OCI-LY7 (cell line): Measurements from ENCODE around the gene PTPN21. TPM values are rescaled to one million over a fixed set of nuclear protein-coding genes. Genes with fewer than 3 reads are reported as not detected.

Experiments used
- BruUV-seq: library from RNA; stranded (reverse); fragments of 400-500 nt; replicated peaks from 2 replicates; lab custom pipeline; 2021; lab: Mats Ljungman, UMichigan
- CTCF ChIA-PET: fragments of 300-600 bp; sonication (Branson Sonifier 250); formaldehyde crosslinking; loops from one replicate; lab custom pipeline; 2022; ENCODE audit warnings: antibody characterized with exemption; ENCODE audit not compliant: unreplicated experiment; lab: Charles Lee
- POLR2A ChIA-PET: fragments of 300-600 bp; sonication (Branson Sonifier 250); formaldehyde crosslinking; loops from one replicate; lab custom pipeline; 2022; ENCODE audit warnings: antibody characterized with exemption; lab: Charles Lee
- DNase-seq: peaks from one replicate; pipeline ENCODE4 v3.0.0-alpha.2; 2015; ENCODE audit warnings: low spot score
- H2AFZ ChIP-seq: fragments of 200-600 bp; sonication (generic), shearing (Covaris generic); 2 replicates; pipeline ENCODE4 v1.6.1; 2014; ENCODE audit warnings: mild to moderate bottlenecking, antibody characterized with exemption, low read length, moderate library complexity
- H3K27ac ChIP-seq: fragments of 200-600 bp; sonication (generic); 2 replicates; pipeline ENCODE4 v1.5.1; 2014; ENCODE audit warnings: mixed run types, low read depth, mild to moderate bottlenecking, moderate library complexity, low read length, inconsistent platforms; ENCODE audit not compliant: poor library complexity, severe bottlenecking
- H3K36me3 ChIP-seq: fragments of 200-600 bp; sonication (generic); 2 replicates; pipeline ENCODE4 v1.6.1; 2014; ENCODE audit warnings: mild to moderate bottlenecking, antibody characterized with exemption, low read length, moderate library complexity, mixed read lengths; ENCODE audit not compliant: insufficient read depth
- H3K4me1 ChIP-seq: fragments of 200-600 bp; sonication (generic); 2 replicates; pipeline ENCODE4 v1.5.1; 2014; ENCODE audit warnings: mild to moderate bottlenecking, low read length; ENCODE audit not compliant: insufficient read depth, poor library complexity, severe bottlenecking
- H3K4me2 ChIP-seq: fragments of 200-600 bp; sonication (generic); 2 replicates; pipeline ENCODE4 v1.6.1; 2014; ENCODE audit warnings: mild to moderate bottlenecking, low read length
- H3K4me3 ChIP-seq: fragments of 200-600 bp; sonication (generic); 2 replicates; pipeline ENCODE4 v1.5.1; 2014; ENCODE audit warnings: mild to moderate bottlenecking, low read depth, low read length; ENCODE audit not compliant: poor library complexity, severe bottlenecking
- H3K79me2 ChIP-seq: fragments of 200-600 bp; sonication (generic); 2 replicates; pipeline ENCODE4 v1.6.1; 2016; ENCODE audit warnings: low read depth, mild to moderate bottlenecking, low read length, moderate library complexity, mixed read lengths; ENCODE audit not compliant: insufficient read depth
- H3K9me2 ChIP-seq: fragments of 200-600 bp; sonication (generic); 2 replicates; pipeline ENCODE4 v1.6.1; 2016; ENCODE audit warnings: mild to moderate bottlenecking, low read length, mixed read lengths; ENCODE audit not compliant: insufficient read depth
- H3K9me3 ChIP-seq: fragments of 200-600 bp; sonication (generic); 2 replicates; pipeline ENCODE4 v1.6.1; 2014; ENCODE audit warnings: mild to moderate bottlenecking, mixed run types, low read length, mixed read lengths
- H4K20me1 ChIP-seq: fragments of 200-600 bp; sonication (generic); 2 replicates; pipeline ENCODE4 v1.6.1; 2014; ENCODE audit warnings: mild to moderate bottlenecking, antibody characterized with exemption, low read length, moderate library complexity, mixed read lengths; ENCODE audit not compliant: insufficient read depth
- CTCF ChIP-seq: fragments of 200-600 bp; sonication (generic); conservative IDR thresholded peaks from 2 replicates; pipeline ENCODE4 v1.5.1; 2014; ENCODE audit warnings: mild to moderate bottlenecking, antibody characterized with exemption, low read length, moderate library complexity, mixed read lengths
- EZH2phosphoT487 ChIP-seq: fragments of 200-600 bp; sonication (generic); IDR thresholded peaks from 2 replicates; pipeline ENCODE4 v1.6.1; 2018; ENCODE audit warnings: low read depth, borderline replicate concordance, mild to moderate bottlenecking, mixed run types, antibody characterized with exemption, low read length, moderate library complexity, mixed read lengths
- intact Hi-C: fragments of 100-400 bp; cut with micrococcal nuclease; formaldehyde crosslinking; loops from one replicate; pipeline ENCODE4 v1.10.0; 2022; ENCODE audit not compliant: unreplicated experiment
- total RNA-seq, 2 experiments: library from RNA; depleted of rRNA in 1 of 2; stranded (reverse); fragments of >200 nt in 1 of 2; shearing (Covaris generic) in 1 of 2; gene quantifications; 2 replicates each; pipeline ENCODE4 v1.2.3, GENCODE V29; 2014 to 2022

Gene PTPN21
- total RNA-seq, 2 experiments from 2014 or later = not detected

DNA sequence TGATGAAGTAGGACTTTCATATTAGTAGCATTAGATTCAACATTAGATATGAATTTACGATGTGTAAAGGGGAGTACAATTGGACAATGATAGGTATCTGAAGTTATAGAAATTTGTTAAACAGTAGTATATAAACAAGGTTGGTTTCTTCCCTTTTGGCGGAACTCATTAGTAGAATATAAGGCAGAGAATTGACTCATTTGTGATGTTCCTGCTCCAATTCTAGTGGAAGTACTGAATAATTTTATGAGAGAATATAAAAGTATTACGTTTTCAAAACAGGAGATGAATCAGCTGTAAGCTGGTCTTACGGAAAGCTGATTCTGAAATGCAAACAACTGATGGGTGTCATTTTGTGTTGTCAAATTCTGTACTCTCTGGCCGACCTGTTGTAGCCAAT lies 21.4 kb upstream of the PTPN21 start:
- TF ChIP-seq EZH2phosphoT487 (no peak), CTCF (no peak)
- Histone ChIP-seq H3K79me2 (no peaks in the 10 kb centered on the region), H3K9me2 (no peaks in the 10 kb centered on the region), H3K4me3 (no peak overlapping the region), H4K20me1 (no peaks in the 10 kb centered on the region), H3K27ac (no peak overlapping the region), H3K4me2 (no peak overlapping the region), H3K36me3 (peaks cover 93% of the 10 kb centered on the region), H3K4me1 (no peaks in the 10 kb centered on the region), H2AFZ (no peak overlapping the region), H3K9me3 (no peaks in the 10 kb centered on the region)
- intact Hi-C loops = no loop called here
- POLR2A ChIA-PET = no interaction called here
- BruUV-seq = no TSS peak
- CTCF ChIA-PET = no interaction called here
- no peak for DNase-seq

DNA sequence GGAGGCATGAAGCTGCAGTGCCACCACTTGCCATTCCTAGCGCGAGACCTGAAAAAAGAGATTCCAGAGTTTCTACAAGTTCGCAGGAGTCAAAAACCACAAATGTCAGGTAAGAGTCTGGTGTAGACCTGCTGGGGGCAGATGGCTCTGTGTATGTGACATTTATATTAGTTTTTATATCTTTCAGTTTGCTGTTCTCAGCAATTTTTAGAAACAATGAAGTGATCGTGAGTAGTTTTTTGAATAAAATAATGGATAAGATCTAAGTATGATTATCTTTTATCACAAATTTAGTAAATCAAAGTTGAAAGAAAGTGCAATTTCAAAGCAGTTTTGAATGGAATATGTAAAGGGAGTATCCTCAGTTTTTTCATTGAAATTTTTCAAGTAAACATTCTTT lies 17.3 kb upstream of the PTPN21 start:
- ChIA-PET CTCF (no interaction called here), POLR2A (no interaction called here)
- Histone ChIP-seq H3K79me2 (no peaks in the 10 kb centered on the region), H4K20me1 (no peaks in the 10 kb centered on the region), H3K9me2 (no peaks in the 10 kb centered on the region), H3K36me3 (peaks cover 95% of the 10 kb centered on the region), H3K4me2 (no peak overlapping the region), H3K27ac (no peak overlapping the region), H3K4me3 (no peak overlapping the region), H3K9me3 (peaks cover 11% of the 10 kb centered on the region), H2AFZ (no peak overlapping the region), H3K4me1 (no peaks in the 10 kb centered on the region)
- intact Hi-C loops = no loop called here
- no TSS peak for BruUV-seq
- TF ChIP-seq CTCF = no peak
- TF ChIP-seq EZH2phosphoT487 = no peak
- DNase-seq = no peak

DNA sequence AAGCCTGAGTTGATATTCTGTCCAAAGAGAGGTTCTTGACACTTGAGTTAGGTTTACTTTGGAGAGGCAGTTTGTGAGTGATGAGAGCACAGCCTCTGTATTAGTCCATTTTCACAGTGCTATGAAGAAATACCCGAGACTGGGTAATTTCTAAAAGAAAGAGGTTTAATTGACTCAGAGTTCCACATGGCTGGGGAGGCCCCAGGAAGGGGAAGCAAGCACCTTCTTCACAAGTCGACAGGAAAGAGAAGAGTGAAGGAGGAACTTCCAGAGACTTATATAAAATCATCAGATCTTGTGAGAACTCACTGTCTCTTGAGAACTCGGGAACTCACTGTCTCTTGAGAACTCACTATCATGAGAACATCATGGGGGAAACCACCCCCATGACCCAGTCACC lies 13.4 kb upstream of the PTPN21 start:
- Histone ChIP-seq H3K27ac (no peak overlapping the region), H3K9me2 (no peaks in the 10 kb centered on the region), H3K4me3 (no peak overlapping the region), H3K79me2 (peaks cover 25% of the 10 kb centered on the region), H3K36me3 (peaks cover 72% of the 10 kb centered on the region), H3K4me1 (peaks cover 11% of the 10 kb centered on the region), H2AFZ (no peak overlapping the region), H4K20me1 (0 out of 2 replicates have a peak, but pooled peaks cover 5% of the 10 kb centered on the region), H3K4me2 (no peak overlapping the region), H3K9me3 (peaks cover 11% of the 10 kb centered on the region)
- intact Hi-C loops = loop anchor here (10.0 kb wide), 1 partner anchor 183 kb away; the partner anchor contains the start of gene SPATA7
- DNase-seq = no peak
- ChIA-PET CTCF (no interaction called here), POLR2A (interaction anchor here (0.6 kb wide), 1 partner anchor 1753 kb away, joined by 4 read pairs; no protein-coding TSS in a partner anchor)
- TF ChIP-seq CTCF (no peak), EZH2phosphoT487 (no peak)
- no TSS peak for BruUV-seq
